GM21367 (cell line): ENCODE results near the gene ZNF805.
"Not testable (repeated sequence)": the region's sequence is repeated elsewhere in the genome, so short reads cannot be mapped to it uniquely, and the experiment has no call there.

Experiments used
- ATAC-seq: cut with Tn5 transposase; IDR thresholded peaks from one replicate; pipeline ENCODE4 v1.9.1; 2021; ENCODE audit not compliant: unreplicated experiment

The ZNF805 gene

GRCh38 chr19:57267291-57267690 is 26.9 kb downstream of the ZNF805 start:
- no peak for ATAC-seq

GRCh38 chr19:57269515-57270250 is 29.3 kb downstream of the ZNF805 start:
- ATAC-seq = no peak

GRCh38 chr19:57271280-57271679 is 30.8 kb downstream of the ZNF805 start:
- no peak for ATAC-seq

GRCh38 chr19:57273014-57273413 is 32.6 kb downstream of the ZNF805 start:
- ATAC-seq = no peak

GRCh38 chr19:57276430-57276829 is 36.0 kb downstream of the ZNF805 start:
- no peak for ATAC-seq

GRCh38 chr19:57278481-57278880 is 38.0 kb downstream of the ZNF805 start:
- not testable (repeated sequence) for ATAC-seq

GRCh38 chr19:57279418-57280164 is 39.2 kb downstream of the ZNF805 start:
- ATAC-seq = peak; percentile 58

GRCh38 chr19:57280165-57280961 is 39.9 kb downstream of the ZNF805 start, which contains the start of gene ZNF460:
TSS of gene ZNF460 (plus strand) at chr19:57280485. CDS start at chr19:57280807, 322 bp downstream.
- peak; percentile 69 for ATAC-seq

- ATAC-seq = no peak
Measured at GRCh38 chr19:57280962-57281400, 40.5 kb downstream of the ZNF805 start.

- no peak for ATAC-seq
Measured at GRCh38 chr19:57282011-57282643, 41.7 kb downstream of the ZNF805 start.

- no peak for ATAC-seq
Measured at GRCh38 chr19:57288373-57288772, 47.9 kb downstream of the ZNF805 start.

- no peak for ATAC-seq
Measured at GRCh38 chr19:57290970-57291369, 50.5 kb downstream of the ZNF805 start.

- ATAC-seq = no peak
Measured at GRCh38 chr19:57292547-57292946, 52.1 kb downstream of the ZNF805 start.

- no peak for ATAC-seq
Measured at GRCh38 chr19:57293719-57294118, 53.3 kb downstream of the ZNF805 start.

GRCh38 chr19:57302020-57302465 is 61.6 kb downstream of the ZNF805 start:
- no peak for ATAC-seq

GRCh38 chr19:57302727-57303401 is 62.4 kb downstream of the ZNF805 start:
- no peak for ATAC-seq
